H1 (cell line): Measurements from ENCODE around the gene PCTP. TPM values are rescaled to one million over a fixed set of nuclear protein-coding genes. Genes with fewer than 3 reads are reported as not detected.

Experiments used
- CTCF ChIA-PET: fragments of 300-600 bp; sonication (Branson Sonifier 250); formaldehyde crosslinking; loops from one replicate; lab custom pipeline; 2021; ENCODE audit not compliant: partially characterized antibody; lab: Charles Lee
- POLR2A ChIA-PET: fragments of 300-600 bp; sonication (Branson Sonifier 250); formaldehyde crosslinking; loops from one replicate; lab custom pipeline; 2021; ENCODE audit warnings: inconsistent platforms; ENCODE audit not compliant: partially characterized antibody; lab: Charles Lee
- DNase-seq, 2 experiments: peaks; one replicate each; pipeline versions ENCODE4 v3.0.0 to v3.0.0-alpha.2; 2010 to 2022; ENCODE audit warnings: low spot score in 2 of 2, low read depth in 1 of 2, mixed read lengths in 1 of 2
- FAIRE-seq: peaks from 2 replicates; lab custom pipeline; 2011; peaks lifted over from hg19 to GRCh38; lab: Jason Lieb, UNC
- H2AFZ ChIP-seq: 2 replicates; pipeline ENCODE4 v1.8.1; 2012; ENCODE audit warnings: low read length, inconsistent platforms
- H2AK5ac ChIP-seq: 2 replicates; pipeline ENCODE4 v1.6.1; 2013; ENCODE audit warnings: low read depth, low read length
- H2BK120ac ChIP-seq: replicated peaks from 2 replicates; pipeline ENCODE3; 2013; ENCODE audit warnings: low read depth, low read length, inconsistent platforms
- H2BK12ac ChIP-seq: 2 replicates; pipeline ENCODE4 v1.6.1; 2013; ENCODE audit warnings: low read depth, low read length
- H2BK15ac ChIP-seq: 2 replicates; pipeline ENCODE4 v1.6.1; 2013; ENCODE audit warnings: low read length
- H2BK20ac ChIP-seq: 2 replicates; pipeline ENCODE4 v1.6.1; 2013; ENCODE audit warnings: low read length
- H2BK5ac ChIP-seq: 2 replicates; pipeline ENCODE4 v1.6.1; 2013; ENCODE audit warnings: low read depth, low read length
- H3K14ac ChIP-seq: 2 replicates; pipeline ENCODE4 v1.6.1; 2013; ENCODE audit warnings: inconsistent platforms; ENCODE audit not compliant: insufficient read length
- H3K18ac ChIP-seq: 2 replicates; pipeline ENCODE4 v1.6.1; 2013; ENCODE audit warnings: low read length; ENCODE audit errors: extremely low read depth
- H3K23ac ChIP-seq: 2 replicates; pipeline ENCODE4 v1.6.1; 2013; ENCODE audit warnings: inconsistent platforms; ENCODE audit not compliant: insufficient read length
- H3K23me2 ChIP-seq: 2 replicates; pipeline ENCODE4 v1.6.1; 2013; ENCODE audit warnings: low read depth, low read length
- H3K27ac ChIP-seq: 2 replicates; pipeline ENCODE4 v1.6.1; 2011; ENCODE audit warnings: low read depth, low read length, inconsistent platforms
- H3K27me3 ChIP-seq, 4 experiments: replicated peaks in 1 of 4; 1 replicate in 1 of 4; 2 replicates in 3 of 4; pipeline versions ENCODE4 v1.6.1 to v1.8.1; 2011 to 2013; ENCODE audit warnings: low read length in 3 of 4, mild to moderate bottlenecking in 3 of 4, inconsistent platforms in 2 of 4, mixed read lengths in 2 of 4, moderate library complexity in 1 of 4; ENCODE audit not compliant: control insufficient read depth in 3 of 4, insufficient read depth in 3 of 4; ENCODE audit errors: extremely low read depth in 1 of 4
- H3K36me3 ChIP-seq, 4 experiments: 2 replicates each; pipeline versions ENCODE4 v1.6.1 to v1.8.1; 2011 to 2013; ENCODE audit warnings: mild to moderate bottlenecking in 4 of 4, low read length in 3 of 4, moderate library complexity in 2 of 4, control low read depth in 1 of 4, inconsistent platforms in 1 of 4; ENCODE audit not compliant: insufficient read depth in 4 of 4, control insufficient read depth in 2 of 4
- H3K4ac ChIP-seq: replicated peaks from 2 replicates; pipeline ENCODE3; 2013; ENCODE audit warnings: low read length, low read depth, mixed read lengths, inconsistent platforms; ENCODE audit not compliant: insufficient read length
- H3K4me1 ChIP-seq, 4 experiments: replicated peaks in 1 of 4; 1 replicate in 1 of 4; 2 replicates in 3 of 4; pipeline versions ENCODE4 v1.6.1 to v1.8.1; 2011 to 2013; ENCODE audit warnings: low read length in 3 of 4, inconsistent platforms in 2 of 4, mixed read lengths in 1 of 4; ENCODE audit not compliant: insufficient read depth in 4 of 4, control insufficient read depth in 3 of 4
- H3K4me2 ChIP-seq, 2 experiments: 2 replicates each; pipeline versions ENCODE4 v1.6.1 to v1.8.1; 2011 to 2013; ENCODE audit warnings: low read depth in 2 of 2, low read length in 2 of 2, control low read depth in 1 of 2, inconsistent platforms in 1 of 2, mild to moderate bottlenecking in 1 of 2; ENCODE audit not compliant: insufficient read depth in 1 of 2
- H3K4me3 ChIP-seq, 4 experiments: fragments of 200-600, 300-600 bp in 1 of 4; sonication (generic), shearing (Covaris generic), sonication (Bioruptor Twin) in 1 of 4; 2 replicates each; pipeline versions ENCODE4 v1.5.1 to v1.8.1; 2011 to 2016; ENCODE audit warnings: low read length in 4 of 4, low read depth in 3 of 4, control low read depth in 2 of 4, inconsistent platforms in 2 of 4, mild to moderate bottlenecking in 2 of 4, mixed read lengths in 1 of 4, moderate library complexity in 1 of 4; ENCODE audit not compliant: insufficient read depth in 2 of 4; ENCODE audit errors: extremely low read depth in 1 of 4
- H3K56ac ChIP-seq: replicated peaks from 2 replicates; pipeline ENCODE3; 2013; ENCODE audit warnings: low read depth, mild to moderate bottlenecking, mixed read lengths, low read length, inconsistent platforms; ENCODE audit not compliant: insufficient read length
- H3K79me1 ChIP-seq: 2 replicates; pipeline ENCODE4 v1.6.1; 2013; ENCODE audit warnings: low read depth, low read length, control low read depth
- H3K79me2 ChIP-seq, 2 experiments: 2 replicates each; pipeline versions ENCODE4 v1.6.1 to v1.8.1; 2012 to 2013; ENCODE audit warnings: low read length in 2 of 2, mild to moderate bottlenecking in 2 of 2, inconsistent platforms in 1 of 2; ENCODE audit not compliant: insufficient read depth in 2 of 2, control insufficient read depth in 1 of 2
- H3K9ac ChIP-seq, 4 experiments: replicated peaks in 1 of 4; 1 replicate in 1 of 4; 2 replicates in 3 of 4; pipeline versions ENCODE4 v1.6.1 to v1.8.1; 2011 to 2013; ENCODE audit warnings: low read depth in 3 of 4, low read length in 3 of 4, control low read depth in 2 of 4, mild to moderate bottlenecking in 2 of 4, moderate library complexity in 2 of 4, inconsistent platforms in 1 of 4; ENCODE audit errors: extremely low read depth in 1 of 4
- H3K9me3 ChIP-seq, 2 experiments: 2 replicates each; pipeline versions ENCODE4 v1.6.1 to v1.8.1; 2012 to 2013; ENCODE audit warnings: mild to moderate bottlenecking in 2 of 2, moderate library complexity in 2 of 2, control low read depth in 1 of 2, inconsistent platforms in 1 of 2, low read depth in 1 of 2, low read length in 1 of 2, mixed read lengths in 1 of 2; ENCODE audit not compliant: insufficient read depth in 2 of 2
- H4K20me1 ChIP-seq, 2 experiments: replicated peaks in 1 of 2; 2 replicates each; pipeline versions ENCODE3 to v1.8.1; 2011 to 2013; ENCODE audit warnings: inconsistent platforms in 2 of 2, low read length in 2 of 2, mild to moderate bottlenecking in 1 of 2; ENCODE audit not compliant: insufficient read depth in 2 of 2, control insufficient read depth in 1 of 2
- H4K5ac ChIP-seq: 2 replicates; pipeline ENCODE4 v1.6.1; 2013; ENCODE audit warnings: low read length, low read depth, mixed read lengths, inconsistent platforms; ENCODE audit not compliant: insufficient read length
- H4K8ac ChIP-seq: 2 replicates; pipeline ENCODE4 v1.8.0; 2013; ENCODE audit warnings: mild to moderate bottlenecking, moderate library complexity, low read length, inconsistent platforms; ENCODE audit not compliant: insufficient read depth; ENCODE audit errors: extremely low read depth
- H4K91ac ChIP-seq: replicated peaks from 2 replicates; pipeline ENCODE3; 2013; ENCODE audit warnings: low read length, mixed read lengths, inconsistent platforms; ENCODE audit not compliant: insufficient read length
- ASH2L ChIP-seq: fragments of 200-600, 300-600 bp; sonication (generic); IDR thresholded peaks from one replicate; pipeline ENCODE4 v1.7.1; 2017; ENCODE audit warnings: low read length
- BCL11A ChIP-seq, 2 experiments: IDR thresholded peaks; one replicate each; pipeline ENCODE4 v1.6.1; 2011; ENCODE audit warnings: low read depth in 2 of 2, low read length in 2 of 2, mild to moderate bottlenecking in 2 of 2
- BRCA1 ChIP-seq: IDR thresholded peaks from 2 replicates; pipeline ENCODE4 v1.6.1; 2012; ENCODE audit warnings: low read depth, low read length, improper control_type of control experiment
- CBX5 ChIP-seq: fragments of 300-800, 300-1000 bp; sonication (generic); IDR thresholded peaks from 2 replicates; pipeline ENCODE4 v1.7.1; 2016; ENCODE audit warnings: antibody characterized with exemption, low read length, low read depth
- CHD1 ChIP-seq: IDR thresholded peaks from 2 replicates; pipeline ENCODE4 v1.6.1; 2012; ENCODE audit warnings: low read depth, low read length, improper control_type of control experiment
- JUND ChIP-seq: IDR thresholded peaks from 2 replicates; pipeline ENCODE4 v1.6.1; 2011; ENCODE audit warnings: mild to moderate bottlenecking, improper control_type of control experiment, low read length
- KDM4A ChIP-seq: IDR thresholded peaks from one replicate; pipeline ENCODE4 v1.7.1; 2012; ENCODE audit warnings: low read depth, mild to moderate bottlenecking, moderate library complexity, low read length, inconsistent platforms; ENCODE audit not compliant: severe bottlenecking
- KDM5A ChIP-seq: fragments of 200-600 bp; IDR thresholded peaks from 2 replicates; pipeline ENCODE4 v1.7.1; 2012; ENCODE audit warnings: mild to moderate bottlenecking, low read length, inconsistent platforms, mixed read lengths
- RBBP5 ChIP-seq: IDR thresholded peaks from 2 replicates; pipeline ENCODE4 v1.7.1; 2012; ENCODE audit warnings: low read depth, mild to moderate bottlenecking, inconsistent platforms, low read length, moderate library complexity, borderline replicate concordance
- SIRT6 ChIP-seq: IDR thresholded peaks from one replicate; pipeline ENCODE4 v1.7.1; 2012; ENCODE audit warnings: low read length, inconsistent platforms
- SIX5 ChIP-seq: IDR thresholded peaks from 2 replicates; pipeline ENCODE4 v1.6.1; 2011; ENCODE audit warnings: mild to moderate bottlenecking, low read depth, low read length
- TAF1 ChIP-seq: IDR thresholded peaks from 2 replicates; pipeline ENCODE4 v1.6.1; 2011; ENCODE audit warnings: mild to moderate bottlenecking, low read depth, low read length
- TBP ChIP-seq: IDR thresholded peaks from 2 replicates; pipeline ENCODE4 v1.6.1; 2011; ENCODE audit warnings: low read depth, low read length, improper control_type of control experiment
- TCF12 ChIP-seq: IDR thresholded peaks from 2 replicates; pipeline ENCODE4 v1.6.1; 2011; ENCODE audit warnings: low read depth, mild to moderate bottlenecking, low read length
- WGBS, 2 experiments: shearing (Covaris generic) in 1 of 2; methylation state at CpG; one replicate each; pipeline versions ENCODE4 v1.1.6 to v1.1.7; 2013 to 2015; ENCODE audit warnings: low lambda C conversion rate in 2 of 2, mixed read lengths in 2 of 2, inconsistent platforms in 1 of 2, low coverage in 1 of 2, missing lambda C conversion rate in 1 of 2; ENCODE audit not compliant: insufficient replicate concordance in 2 of 2, insufficient coverage in 1 of 2, insufficient read length in 1 of 2; ENCODE audit errors: extremely low coverage in 1 of 2, missing lambda C conversion rate in 1 of 2; 5-methylcytosine and 5-hydroxymethylcytosine counted together
- polyA plus RNA-seq, 7 experiments: library from polyadenylated mRNA; depleted of rRNA in 3 of 7; stranded (reverse) in 5 of 7; unstranded in 2 of 7; fragments of >200 nt in 5 of 7; fragments of 200-250 nt in 2 of 7; gene quantifications; 1 replicate in 5 of 7; 2 replicates in 1 of 7; 4 replicates in 1 of 7; pipeline versions ENCODE4 v1.2.1 to v1.2.3, GENCODE V29; 2011 to 2013; ENCODE audit warnings: missing spikeins in 2 of 7, mixed read lengths in 2 of 7
- total RNA-seq: library from RNA; stranded (reverse); fragmentation: NEBNext Ultra II Directional; extraction: Animal tissue kit (Norgen Biotek cat#: 25700); gene quantifications from 2 replicates; pipeline ENCODE4 v1.2.1, GENCODE V29; 2021
- TF ChIP-seq, protein P1 (sequence below): IDR thresholded peaks from 2 replicates; pipeline ENCODE4 v1.6.1; 2011; ENCODE audit warnings: low read length, improper control_type of control experiment

PCTP gene
- total and polyA plus RNA-seq, 2 of the 8 experiments (the other 6 are each of a cell fraction or from before 2014, with no cell fraction given): 14.1 to 14.6 TPM

DNA sequence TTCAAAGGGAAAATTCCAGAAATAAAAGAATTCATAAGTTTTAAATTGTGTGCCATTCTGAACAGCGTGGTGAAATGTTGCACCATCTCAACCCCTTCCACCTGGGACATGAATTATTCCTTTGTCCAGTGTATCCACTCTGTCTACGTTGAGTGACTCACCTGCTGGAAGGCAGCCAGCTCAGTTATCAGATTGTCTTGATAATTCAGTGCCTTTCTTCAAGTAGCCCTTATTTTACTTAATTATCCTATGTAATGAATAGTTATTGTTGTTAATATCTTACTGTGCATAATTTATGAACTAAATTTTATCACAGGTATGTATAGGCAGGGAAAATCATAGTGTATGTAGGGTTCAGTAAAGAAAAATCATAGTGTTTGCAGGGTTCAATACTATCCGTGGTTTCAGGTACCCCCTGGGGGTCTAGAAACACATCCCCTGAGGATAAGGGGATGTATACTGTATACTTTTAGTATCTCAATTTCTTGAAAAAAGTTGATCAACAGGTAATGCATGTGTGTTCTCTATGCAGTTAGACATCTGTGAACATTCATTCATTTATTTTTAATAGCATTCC lies 7.7 kb upstream of the PCTP start:
- H3K9ac ChIP-seq: no peak overlapping the region
- no peak overlapping the region for H3K4me3 ChIP-seq
- H3K9me3 ChIP-seq: no peaks in the 10 kb centered on the region
- H4K5ac ChIP-seq: no peak overlapping the region
- H4K91ac ChIP-seq: no peak overlapping the region
- H3K27ac ChIP-seq: no peak overlapping the region
- no peak overlapping the region for H3K18ac ChIP-seq
- H3K79me2 ChIP-seq: no peaks in the 10 kb centered on the region
- no peak overlapping the region for H3K56ac ChIP-seq
- H2BK15ac ChIP-seq: no peak overlapping the region
- no peaks in the 10 kb centered on the region for H3K4me1 ChIP-seq
- H3K23ac ChIP-seq: no peak overlapping the region
- WGBS, 2 experiments: 89% methylated on average over 3 of the region's 3 CpGs; no CpG with 5 or more reads in 1 of the 2 experiments
- no peak overlapping the region for H4K8ac ChIP-seq
- H3K27me3 ChIP-seq: no peaks in the 10 kb centered on the region
- no peak overlapping the region for H2BK120ac ChIP-seq
- no peak overlapping the region for H3K4ac ChIP-seq
- FAIRE-seq (no peak), DNase-seq (no peak)
- CTCF ChIA-PET: interaction anchor here (1.7 to 2.2 kb wide), 2 partner anchors 10 to 217 kb away, joined by 7 to 10 read pairs; no protein-coding TSS in a partner anchor
- H3K23me2 ChIP-seq: no peaks in the 10 kb centered on the region
- no peak overlapping the region for H2BK12ac ChIP-seq
- no peak overlapping the region for H3K14ac ChIP-seq
- H2BK5ac ChIP-seq: no peak overlapping the region
- POLR2A ChIA-PET: no interaction called here
- H3K4me2 ChIP-seq: no peak overlapping the region
- H2AFZ ChIP-seq: no peak overlapping the region
- H2AK5ac ChIP-seq: no peak overlapping the region
- H3K79me1 ChIP-seq: no peaks in the 10 kb centered on the region
- H2BK20ac ChIP-seq: no peak overlapping the region
- no peaks in the 10 kb centered on the region for H3K36me3 ChIP-seq
- no peaks in the 10 kb centered on the region for H4K20me1 ChIP-seq
- TF ChIP-seq TCF12 (no peak), TBP (no peak), SIX5 (no peak), RBBP5 (no peak), ASH2L (no peak), CHD1 (no peak), BRCA1 (no peak), BCL11A (IDR thresholded peaks at IDR 0.05; ENCODE audit: low read depth in 2 of 2, low read length in 2 of 2) (no peak), KDM5A (no peak), TAF1 (no peak), KDM4A (no peak), CBX5 (no peak), SIRT6 (no peak), JUND (no peak)
- TF ChIP-seq, protein P1, sequence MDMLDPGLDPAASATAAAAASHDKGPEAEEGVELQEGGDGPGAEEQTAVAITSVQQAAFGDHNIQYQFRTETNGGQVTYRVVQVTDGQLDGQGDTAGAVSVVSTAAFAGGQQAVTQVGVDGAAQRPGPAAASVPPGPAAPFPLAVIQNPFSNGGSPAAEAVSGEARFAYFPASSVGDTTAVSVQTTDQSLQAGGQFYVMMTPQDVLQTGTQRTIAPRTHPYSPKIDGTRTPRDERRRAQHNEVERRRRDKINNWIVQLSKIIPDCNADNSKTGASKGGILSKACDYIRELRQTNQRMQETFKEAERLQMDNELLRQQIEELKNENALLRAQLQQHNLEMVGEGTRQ: no peak
